ENCODE results near the gene TGFB3. TPM values are rescaled to one million over a fixed set of nuclear protein-coding genes. Genes with fewer than 3 reads are reported as not detected.

Gene TGFB3
- total RNA-seq, 6 experiments from 2014 or later = 4.3 to 60.1 (median 6.5) TPM

GRCh38 chr14:75934998-75935628 is 46.7 kb downstream of the TGFB3 start:
- no peaks in the 10 kb centered on the region for H3K36me3 ChIP-seq
- no peak overlapping the region for H3K4me3 ChIP-seq
- WGBS (ENCODE audit: insufficient coverage, low coverage, low lambda C conversion rate, missing lambda C conversion rate) = 79% methylated on average over 2 of the region's 2 CpGs
- no peaks in the 10 kb centered on the region for H3K27me3 ChIP-seq
- H3K4me1 ChIP-seq = no peaks in the 10 kb centered on the region
- ATAC-seq (no peak), DNase-seq (no peak)
- TF ChIP-seq, protein P1, sequence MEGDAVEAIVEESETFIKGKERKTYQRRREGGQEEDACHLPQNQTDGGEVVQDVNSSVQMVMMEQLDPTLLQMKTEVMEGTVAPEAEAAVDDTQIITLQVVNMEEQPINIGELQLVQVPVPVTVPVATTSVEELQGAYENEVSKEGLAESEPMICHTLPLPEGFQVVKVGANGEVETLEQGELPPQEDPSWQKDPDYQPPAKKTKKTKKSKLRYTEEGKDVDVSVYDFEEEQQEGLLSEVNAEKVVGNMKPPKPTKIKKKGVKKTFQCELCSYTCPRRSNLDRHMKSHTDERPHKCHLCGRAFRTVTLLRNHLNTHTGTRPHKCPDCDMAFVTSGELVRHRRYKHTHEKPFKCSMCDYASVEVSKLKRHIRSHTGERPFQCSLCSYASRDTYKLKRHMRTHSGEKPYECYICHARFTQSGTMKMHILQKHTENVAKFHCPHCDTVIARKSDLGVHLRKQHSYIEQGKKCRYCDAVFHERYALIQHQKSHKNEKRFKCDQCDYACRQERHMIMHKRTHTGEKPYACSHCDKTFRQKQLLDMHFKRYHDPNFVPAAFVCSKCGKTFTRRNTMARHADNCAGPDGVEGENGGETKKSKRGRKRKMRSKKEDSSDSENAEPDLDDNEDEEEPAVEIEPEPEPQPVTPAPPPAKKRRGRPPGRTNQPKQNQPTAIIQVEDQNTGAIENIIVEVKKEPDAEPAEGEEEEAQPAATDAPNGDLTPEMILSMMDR (IDR thresholded peaks at IDR 0.05) = no peak
- TF ChIP-seq POLR2A (IDR thresholded peaks at IDR 0.05) = no peak
- no peaks in the 10 kb centered on the region for H3K9me3 ChIP-seq
- no peak overlapping the region for H3K27ac ChIP-seq
- intact Hi-C loops (cut with DNase I) = no loop called here

DNA sequence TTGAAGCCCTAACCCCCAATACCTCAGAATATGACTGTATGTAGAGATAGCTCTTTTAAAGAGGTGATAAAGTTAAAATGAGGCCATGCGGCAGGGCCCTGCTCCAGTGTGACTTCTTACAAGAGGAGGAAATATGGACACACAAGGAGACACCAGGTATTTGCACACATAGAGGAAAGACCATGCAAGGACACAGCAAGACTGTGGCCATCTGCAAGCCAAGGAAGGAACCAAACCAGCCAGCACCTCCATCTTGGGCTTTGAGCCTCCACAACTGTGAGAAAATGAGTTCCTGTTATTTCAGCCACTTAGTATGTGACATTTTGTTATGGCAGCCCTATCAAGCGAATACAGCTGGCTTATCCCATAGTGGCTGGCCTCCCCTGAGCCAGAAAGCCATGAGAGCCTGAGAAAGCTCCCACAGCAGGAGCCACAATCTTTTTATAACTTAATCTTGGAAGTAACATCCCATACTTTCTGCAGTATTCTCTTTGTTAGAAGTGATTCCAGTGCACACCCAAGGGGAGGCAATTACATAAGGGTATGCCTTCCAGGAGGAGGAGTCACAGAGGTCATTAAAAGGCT is 48.0 kb downstream of the TGFB3 start:
- H3K4me1 ChIP-seq = no peaks in the 10 kb centered on the region
- H3K27me3 ChIP-seq = no peaks in the 10 kb centered on the region
- 42% methylated on average over 2 of the region's 2 CpGs for WGBS (ENCODE audit: insufficient coverage, low coverage, low lambda C conversion rate, missing lambda C conversion rate)
- H3K9me3 ChIP-seq = no peaks in the 10 kb centered on the region
- ATAC-seq (no peak), DNase-seq (no peak)
- TF ChIP-seq, protein P1 (IDR thresholded peaks at IDR 0.05) = no peak
- no peak for TF ChIP-seq POLR2A (IDR thresholded peaks at IDR 0.05)
- no peak overlapping the region for H3K27ac ChIP-seq
- intact Hi-C loops (cut with DNase I) = no loop called here
- H3K36me3 ChIP-seq = no peaks in the 10 kb centered on the region
- no peak overlapping the region for H3K4me3 ChIP-seq

DNA sequence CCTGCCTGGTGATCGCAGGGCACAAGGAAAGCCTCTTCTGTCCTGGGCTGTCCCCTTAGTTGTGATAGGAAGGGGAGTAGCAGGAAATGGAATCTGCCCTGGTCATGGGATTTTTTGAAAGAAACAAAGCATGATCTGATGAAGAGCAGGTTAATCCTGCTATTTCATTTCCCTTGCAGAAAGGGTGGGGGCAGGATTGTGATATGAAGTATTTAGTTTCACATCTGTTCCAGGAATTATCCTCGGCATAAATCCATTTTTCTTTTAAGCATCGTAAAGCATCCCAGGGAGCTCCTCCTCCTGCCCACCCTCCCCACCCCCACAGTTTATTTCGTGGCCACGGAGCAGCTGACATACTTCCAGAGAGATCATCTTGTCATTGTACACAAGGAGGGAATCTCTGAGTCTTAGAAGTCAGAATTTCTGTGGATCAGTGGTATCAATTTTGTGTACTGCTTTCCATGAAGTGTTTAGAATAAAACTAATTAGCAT is 53.1 kb downstream of the TGFB3 start:
- no peaks in the 10 kb centered on the region for H3K36me3 ChIP-seq
- no peak for DNase-seq

GRCh38 chr14:75927564-75928087 is 54.2 kb downstream of the TGFB3 start:
- WGBS (ENCODE audit: insufficient coverage, low coverage, low lambda C conversion rate, missing lambda C conversion rate) = 68% methylated on average over 5 of the region's 6 CpGs
- no peak for DNase-seq
- ATAC-seq = no peak

More for the DNA sequence above, 53.1 kb downstream of the TGFB3 start:
- Histone ChIP-seq H3K27me3 (no peaks in the 10 kb centered on the region), H3K9me3 (no peaks in the 10 kb centered on the region), H3K4me1 (no peaks in the 10 kb centered on the region), H3K4me3 (no peak overlapping the region), H3K27ac (no peak overlapping the region)
- 65% methylated on average over 5 of the region's 5 CpGs for WGBS (ENCODE audit: insufficient coverage, low coverage, low lambda C conversion rate, missing lambda C conversion rate)
- ATAC-seq = peak in 3 of 4 donors; percentile 25 to 55 (median 41)
- no peak for TF ChIP-seq POLR2A (IDR thresholded peaks at IDR 0.05)
- TF ChIP-seq, protein P1 (IDR thresholded peaks at IDR 0.05) = no peak
- intact Hi-C loops (cut with DNase I) = no loop called here

More at GRCh38 chr14:75927564-75928087, 54.2 kb downstream of the TGFB3 start:
- H3K4me1 ChIP-seq = no peaks in the 10 kb centered on the region
- no peaks in the 10 kb centered on the region for H3K27me3 ChIP-seq
- no peaks in the 10 kb centered on the region for H3K36me3 ChIP-seq
- TF ChIP-seq POLR2A (IDR thresholded peaks at IDR 0.05) = no peak
- TF ChIP-seq, protein P1 (IDR thresholded peaks at IDR 0.05) = no peak
- no peak overlapping the region for H3K4me3 ChIP-seq
- no peak overlapping the region for H3K27ac ChIP-seq
- intact Hi-C loops (cut with DNase I) = no loop called here
- no peaks in the 10 kb centered on the region for H3K9me3 ChIP-seq
